Adipocyte (in vitro differentiated cells): ENCODE measurements around the gene LMCD1.

ENCODE experiments used
- DNase-seq: peaks from one replicate; pipeline ENCODE4 v3.0.0-alpha.2; 2015; ENCODE audit warnings: low read depth
- H3K27me3 ChIP-seq: replicated peaks from 2 replicates; pipeline ENCODE4 v1.7.0; 2013; ENCODE audit warnings: mild to moderate bottlenecking, low read length, moderate library complexity; ENCODE audit not compliant: control insufficient read depth, insufficient read depth
- H3K36me3 ChIP-seq: 2 replicates; pipeline ENCODE4 v1.7.0; 2013; ENCODE audit warnings: low read length, mild to moderate bottlenecking, moderate library complexity; ENCODE audit not compliant: control insufficient read depth, insufficient read depth, severe bottlenecking
- H3K4me1 ChIP-seq: 2 replicates; pipeline ENCODE4 v1.7.0; 2013; ENCODE audit warnings: mild to moderate bottlenecking, low read length, moderate library complexity; ENCODE audit not compliant: control insufficient read depth, insufficient read depth
- H3K4me3 ChIP-seq: 2 replicates; pipeline ENCODE4 v1.7.0; 2013; ENCODE audit warnings: mild to moderate bottlenecking, low read length, moderate library complexity
- H3K9ac ChIP-seq: 2 replicates; pipeline ENCODE4 v1.7.0; 2013; ENCODE audit warnings: mild to moderate bottlenecking, low read length, moderate library complexity
- H3K9me3 ChIP-seq: 2 replicates; pipeline ENCODE4 v1.7.0; 2013; ENCODE audit warnings: mild to moderate bottlenecking, low read length, moderate library complexity; ENCODE audit not compliant: control insufficient read depth

Gene LMCD1

DNA sequence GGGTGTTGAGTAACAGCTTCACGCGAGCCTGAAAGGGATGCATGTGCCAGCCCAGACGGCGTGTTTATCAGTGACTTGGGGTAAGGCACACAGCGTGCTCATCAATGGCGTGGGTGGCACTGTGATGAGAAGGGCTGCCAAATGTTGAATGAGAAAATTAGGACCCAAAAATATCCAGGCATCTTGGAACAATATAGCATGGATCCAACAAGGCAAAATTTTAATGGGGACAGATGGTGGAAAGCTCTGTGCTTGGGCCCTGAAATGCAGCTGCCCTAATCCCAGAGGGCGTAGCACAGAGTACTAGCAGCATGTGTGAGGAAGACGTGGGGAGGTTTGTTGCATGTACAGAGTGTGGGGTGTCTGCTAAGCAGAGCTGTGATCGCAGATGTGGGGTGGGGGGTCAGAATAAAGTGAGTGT lies 94.1 kb downstream of the LMCD1 start:
- Histone ChIP-seq H3K36me3 (no peaks in the 10 kb centered on the region), H3K4me1 (peaks cover 22% of the 10 kb centered on the region), H3K9ac (no peak overlapping the region), H3K9me3 (no peaks in the 10 kb centered on the region), H3K4me3 (no peak overlapping the region), H3K27me3 (no peaks in the 10 kb centered on the region)
- DNase-seq: no peak

DNA sequence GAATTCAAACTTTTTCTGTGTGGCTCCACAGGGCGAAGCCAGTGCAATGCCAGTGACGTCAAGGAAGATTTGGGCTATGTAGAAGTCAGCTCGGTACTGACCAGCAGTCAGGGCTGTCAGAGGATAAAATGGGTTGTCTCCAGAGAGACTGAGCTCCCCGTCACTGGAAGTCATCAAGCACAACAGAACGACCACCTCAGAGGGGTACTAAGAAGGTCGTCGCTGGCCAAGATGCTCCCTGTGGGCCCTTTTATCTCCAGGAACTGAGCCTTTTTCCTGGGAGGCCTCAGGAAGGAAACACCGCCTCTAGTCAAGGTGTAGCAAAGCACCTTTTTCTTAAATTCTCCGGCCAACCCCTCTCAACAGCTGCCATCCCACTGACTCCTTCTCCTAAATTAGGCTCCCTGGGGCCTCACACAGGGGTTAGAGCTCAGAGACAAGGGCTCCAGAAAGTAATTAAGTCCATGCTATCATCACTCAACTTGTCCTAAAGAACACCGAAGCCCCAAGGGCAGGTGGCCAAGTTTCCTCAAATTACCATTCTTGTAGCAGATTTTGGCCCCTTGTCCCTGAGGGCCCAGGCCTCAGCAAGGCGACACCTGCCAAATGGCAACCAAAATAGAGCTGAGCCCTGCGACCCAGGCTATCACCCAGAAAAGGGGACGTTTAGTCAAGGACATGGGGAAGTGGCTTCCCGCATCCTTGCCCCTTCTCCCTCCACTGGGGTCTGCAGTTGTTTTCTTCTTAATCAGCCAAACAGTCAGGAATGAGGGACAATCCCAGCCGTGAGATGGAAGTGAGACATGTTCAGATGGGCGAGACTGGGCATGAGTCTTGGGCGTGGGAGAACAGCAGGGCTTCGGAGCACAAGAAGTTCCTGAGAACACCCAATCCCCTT lies 94.9 kb downstream of the LMCD1 start:
- H3K4me3 ChIP-seq: no peak overlapping the region
- H3K36me3 ChIP-seq: no peaks in the 10 kb centered on the region
- no peak for DNase-seq
- H3K9ac ChIP-seq: no peak overlapping the region
- H3K9me3 ChIP-seq: no peaks in the 10 kb centered on the region
- H3K27me3 ChIP-seq: no peaks in the 10 kb centered on the region
- peaks cover 22% of the 10 kb centered on the region for H3K4me1 ChIP-seq

DNA sequence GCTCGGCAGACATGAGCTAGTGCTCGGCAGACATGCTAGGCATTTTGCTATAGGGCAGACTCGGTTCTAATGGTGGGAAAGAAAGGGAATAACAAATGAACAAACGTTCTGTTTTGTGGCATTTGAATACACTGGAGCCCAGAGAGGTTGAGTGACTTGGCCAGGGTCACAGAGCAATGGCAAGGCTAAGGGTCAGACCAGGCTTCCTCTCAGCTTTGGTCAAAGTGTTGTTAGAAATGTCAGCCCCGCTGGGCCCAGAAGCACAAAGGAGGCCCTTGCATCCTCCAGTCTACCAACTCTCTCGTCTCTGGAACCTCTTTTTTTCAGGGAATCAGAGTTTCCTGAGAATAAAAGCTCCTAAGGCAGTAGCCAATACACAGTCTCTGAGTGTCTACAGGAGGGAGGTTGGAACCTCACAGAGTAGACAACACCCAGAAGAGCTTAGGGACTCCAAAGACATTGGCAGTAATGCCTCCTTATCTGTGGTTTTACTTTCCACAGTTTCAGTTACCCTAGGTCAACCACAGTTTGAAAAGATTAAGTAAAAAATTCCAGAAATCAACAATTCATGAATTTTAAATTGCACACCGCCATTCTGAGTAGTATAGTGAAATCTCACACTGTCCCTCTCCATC lies 95.7 kb downstream of the LMCD1 start:
- Histone ChIP-seq H3K9me3 (no peaks in the 10 kb centered on the region), H3K9ac (no peak overlapping the region), H3K4me3 (no peak overlapping the region), H3K27me3 (no peaks in the 10 kb centered on the region), H3K36me3 (no peaks in the 10 kb centered on the region), H3K4me1 (peaks cover 17% of the 10 kb centered on the region)
- no peak for DNase-seq

DNA sequence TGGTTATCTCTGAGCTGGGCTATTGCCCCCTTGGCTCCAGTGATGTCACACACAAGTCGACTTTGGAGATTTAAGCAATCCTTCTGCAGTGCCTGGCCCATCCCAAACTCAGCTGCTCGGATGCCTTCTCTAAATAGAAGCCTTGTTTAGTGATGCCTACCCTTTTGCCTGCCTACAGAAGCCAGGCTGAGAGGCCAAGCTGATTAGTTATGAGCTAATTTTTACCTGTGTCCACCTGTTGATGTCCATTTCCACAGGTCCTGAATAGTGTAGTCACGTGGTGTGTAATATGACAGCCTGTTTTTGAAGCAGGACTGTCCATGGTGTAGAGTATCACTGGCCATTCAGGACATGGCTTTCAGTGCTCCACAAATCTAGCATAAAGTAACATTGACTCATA lies 97.5 kb downstream of the LMCD1 start:
- H3K36me3 ChIP-seq: no peaks in the 10 kb centered on the region
- no peak overlapping the region for H3K9ac ChIP-seq
- no peaks in the 10 kb centered on the region for H3K27me3 ChIP-seq
- H3K4me3 ChIP-seq: no peak overlapping the region
- DNase-seq: no peak
- peaks cover 10% of the 10 kb centered on the region for H3K4me1 ChIP-seq
- no peaks in the 10 kb centered on the region for H3K9me3 ChIP-seq

DNA sequence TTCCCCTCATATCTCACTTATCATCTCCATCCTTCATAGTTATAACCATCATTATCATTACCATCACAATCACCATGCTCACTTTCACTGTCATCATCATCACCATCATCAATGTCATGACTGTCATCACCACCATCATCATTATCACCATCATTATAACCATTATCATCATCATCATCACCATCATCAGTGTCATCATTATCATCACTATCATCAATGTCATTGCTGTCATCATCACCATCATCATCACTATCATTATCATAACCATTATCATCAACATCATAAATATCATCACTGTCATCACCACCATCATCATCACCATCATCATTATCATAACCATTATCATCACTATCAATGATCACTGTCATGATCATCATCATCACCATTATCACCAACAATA lies 98.8 kb downstream of the LMCD1 start:
- Histone ChIP-seq H3K9ac (no peak overlapping the region), H3K36me3 (no peaks in the 10 kb centered on the region), H3K4me3 (no peak overlapping the region), H3K4me1 (peaks cover 10% of the 10 kb centered on the region), H3K27me3 (no peaks in the 10 kb centered on the region), H3K9me3 (no peaks in the 10 kb centered on the region)
- DNase-seq: no peak

DNA sequence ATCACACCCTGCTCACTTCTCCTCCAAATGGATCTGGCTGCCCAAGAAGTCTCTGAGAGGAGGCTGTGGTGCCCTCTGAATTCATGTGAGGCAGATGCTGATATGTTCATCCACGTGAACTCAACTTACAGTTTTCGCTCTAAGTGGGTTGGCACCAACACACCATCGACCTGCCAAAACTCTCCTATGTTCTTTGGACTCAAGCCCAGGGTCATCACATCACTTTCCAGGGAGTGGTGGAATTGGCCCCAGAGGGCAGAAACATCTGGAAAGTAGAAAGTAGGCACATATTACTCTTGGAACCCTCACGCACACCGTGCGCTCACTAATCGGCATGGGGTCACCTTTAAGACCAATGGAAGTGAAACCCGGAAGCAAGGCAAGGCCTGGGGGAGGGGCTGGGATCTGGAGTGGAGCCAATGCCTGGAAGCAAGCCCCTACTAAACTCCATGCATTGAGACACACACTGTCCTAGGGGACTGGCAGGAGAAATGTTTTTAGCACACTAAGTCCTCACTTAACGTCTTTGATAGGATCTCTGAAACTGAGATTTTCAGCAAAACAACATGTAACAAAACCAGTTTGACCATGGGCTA lies 101.6 kb downstream of the LMCD1 start:
- Histone ChIP-seq H3K36me3 (no peaks in the 10 kb centered on the region), H3K4me3 (no peak overlapping the region), H3K9me3 (no peaks in the 10 kb centered on the region), H3K9ac (no peak overlapping the region), H3K27me3 (no peaks in the 10 kb centered on the region), H3K4me1 (peaks cover 21% of the 10 kb centered on the region)
- DNase-seq: no peak

DNA sequence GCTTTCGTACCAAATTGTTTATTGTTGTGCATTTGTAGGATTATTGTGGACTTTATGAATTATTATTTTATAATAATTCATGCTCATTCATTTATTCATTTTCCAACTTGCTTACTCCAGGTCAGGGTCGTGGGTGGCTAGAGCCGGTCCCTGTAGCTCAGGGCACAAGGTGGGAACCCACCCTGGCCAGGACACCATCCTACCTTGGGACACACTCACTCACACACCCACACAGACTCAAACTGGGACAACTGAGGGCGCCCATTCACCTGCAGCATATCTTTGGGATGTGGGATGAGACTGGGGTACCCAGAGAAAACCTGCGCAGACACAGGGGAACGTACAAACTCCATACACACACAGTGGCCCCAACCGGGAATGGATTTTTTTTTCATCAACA lies 102.4 kb downstream of the LMCD1 start:
- Histone ChIP-seq H3K9me3 (no peaks in the 10 kb centered on the region), H3K36me3 (no peaks in the 10 kb centered on the region), H3K27me3 (no peaks in the 10 kb centered on the region), H3K4me3 (no peak overlapping the region), H3K4me1 (peaks cover 21% of the 10 kb centered on the region), H3K9ac (no peak overlapping the region)
- no peak for DNase-seq

DNA sequence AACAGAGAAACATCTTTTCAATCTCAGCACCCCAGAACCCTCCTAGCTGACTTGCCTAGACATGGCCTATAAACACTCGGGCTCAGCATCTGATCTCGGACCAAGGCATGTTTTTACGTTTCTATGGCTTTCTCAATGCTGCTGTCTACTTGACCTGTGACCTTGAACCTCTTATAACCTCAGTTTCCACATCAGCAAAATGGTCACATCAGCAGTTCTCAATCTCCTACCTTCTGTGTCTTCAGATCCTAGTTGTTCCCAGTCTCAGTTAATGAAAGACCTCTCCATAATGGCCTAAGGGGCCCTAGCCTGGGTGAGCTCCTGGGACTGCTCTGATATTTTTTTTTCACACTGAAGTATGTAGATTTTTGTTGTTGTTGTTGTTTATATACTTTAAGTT lies 103.4 kb downstream of the LMCD1 start:
- no peak for DNase-seq
- Histone ChIP-seq H3K27me3 (no peaks in the 10 kb centered on the region), H3K9ac (no peak overlapping the region), H3K4me1 (peaks cover 21% of the 10 kb centered on the region), H3K36me3 (no peaks in the 10 kb centered on the region), H3K9me3 (no peaks in the 10 kb centered on the region), H3K4me3 (no peak overlapping the region)

DNA sequence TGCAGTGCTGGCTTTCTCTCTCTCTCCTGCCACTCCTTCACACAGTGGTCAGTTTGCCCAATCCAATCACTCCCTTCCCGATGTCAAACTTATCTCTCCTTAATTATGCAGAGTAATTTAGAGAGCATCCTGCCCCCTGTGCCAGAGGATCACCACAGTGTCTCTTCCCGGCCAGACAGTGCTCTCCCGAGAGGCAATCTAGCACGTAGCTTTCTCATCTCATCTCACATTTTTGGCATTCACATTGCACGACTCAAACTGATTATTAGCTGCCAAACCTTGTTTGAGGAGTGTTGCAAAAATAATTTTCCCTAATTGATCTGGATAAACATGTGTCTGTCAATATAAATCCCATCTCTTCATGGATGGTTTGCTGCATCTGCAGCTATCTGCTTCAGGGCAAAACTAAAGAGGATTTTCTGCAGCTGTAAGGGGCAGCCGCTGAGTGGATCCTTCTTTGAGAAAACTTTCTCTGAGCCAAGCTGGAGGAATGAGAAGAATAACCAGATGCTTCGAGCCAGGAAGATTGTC lies 105.1 kb downstream of the LMCD1 start:
- peak; percentile 23 for DNase-seq

DNA sequence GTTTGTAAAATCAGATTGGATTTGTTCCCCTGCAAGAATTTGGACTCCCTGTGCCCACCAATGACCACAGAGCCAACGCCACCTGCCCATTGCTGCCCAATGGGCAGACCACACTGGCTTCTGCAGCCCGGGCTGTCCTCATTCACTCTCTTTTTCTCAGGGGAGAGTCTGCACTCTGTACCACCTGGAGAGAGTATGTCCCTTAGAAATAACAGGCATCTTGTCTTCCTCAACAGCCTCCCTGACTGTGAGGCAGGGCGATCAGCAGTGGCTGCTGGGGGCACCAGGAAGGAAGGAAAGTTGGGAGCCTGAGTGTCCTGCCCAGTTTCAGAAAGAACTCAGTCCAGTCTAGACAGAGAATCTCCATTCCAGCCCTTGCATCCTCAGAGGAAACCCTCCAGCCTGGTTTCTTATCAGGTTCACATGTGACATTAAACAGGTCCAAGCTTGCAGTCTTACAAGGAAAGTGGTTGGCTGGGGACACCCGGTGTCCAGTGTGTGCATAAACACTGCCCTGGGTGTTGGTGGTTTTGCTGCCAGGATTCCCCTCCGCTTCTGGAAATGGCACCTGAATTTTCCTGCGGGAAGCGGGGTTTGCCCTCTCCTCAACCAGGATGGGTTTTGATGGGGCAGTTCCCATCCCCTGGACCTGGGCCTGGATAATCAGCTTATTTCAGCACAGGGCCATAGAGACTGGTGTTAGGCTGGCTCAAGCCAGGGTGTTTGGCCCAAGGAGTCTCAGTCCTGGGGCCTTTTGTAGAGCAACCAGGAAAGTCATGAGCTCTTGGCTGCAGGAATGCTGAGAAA lies 105.8 kb downstream of the LMCD1 start:
- Histone ChIP-seq H3K27me3 (no peaks in the 10 kb centered on the region), H3K36me3 (no peaks in the 10 kb centered on the region), H3K4me3 (no peak overlapping the region), H3K4me1 (peaks cover 21% of the 10 kb centered on the region), H3K9ac (peak overlapping the region; percentile 45), H3K9me3 (no peaks in the 10 kb centered on the region)
- DNase-seq: peak; percentile 84

More for the DNA sequence above, 105.1 kb downstream of the LMCD1 start:
- Histone ChIP-seq H3K4me3 (no peak overlapping the region), H3K9me3 (no peaks in the 10 kb centered on the region), H3K36me3 (no peaks in the 10 kb centered on the region), H3K9ac (peak overlapping the region; percentile 45), H3K4me1 (peaks cover 21% of the 10 kb centered on the region), H3K27me3 (no peaks in the 10 kb centered on the region)
